Colon (tissue), 2 donors: ENCODE data around the gene NELFB.

Experiments used
- FAIRE-seq: peaks from 2 replicates; lab custom pipeline; 2012; peaks lifted over from hg19 to GRCh38; lab: Jason Lieb, UNC
- donor health status: control.
- donor health status: control.

The NELFB gene

DNA sequence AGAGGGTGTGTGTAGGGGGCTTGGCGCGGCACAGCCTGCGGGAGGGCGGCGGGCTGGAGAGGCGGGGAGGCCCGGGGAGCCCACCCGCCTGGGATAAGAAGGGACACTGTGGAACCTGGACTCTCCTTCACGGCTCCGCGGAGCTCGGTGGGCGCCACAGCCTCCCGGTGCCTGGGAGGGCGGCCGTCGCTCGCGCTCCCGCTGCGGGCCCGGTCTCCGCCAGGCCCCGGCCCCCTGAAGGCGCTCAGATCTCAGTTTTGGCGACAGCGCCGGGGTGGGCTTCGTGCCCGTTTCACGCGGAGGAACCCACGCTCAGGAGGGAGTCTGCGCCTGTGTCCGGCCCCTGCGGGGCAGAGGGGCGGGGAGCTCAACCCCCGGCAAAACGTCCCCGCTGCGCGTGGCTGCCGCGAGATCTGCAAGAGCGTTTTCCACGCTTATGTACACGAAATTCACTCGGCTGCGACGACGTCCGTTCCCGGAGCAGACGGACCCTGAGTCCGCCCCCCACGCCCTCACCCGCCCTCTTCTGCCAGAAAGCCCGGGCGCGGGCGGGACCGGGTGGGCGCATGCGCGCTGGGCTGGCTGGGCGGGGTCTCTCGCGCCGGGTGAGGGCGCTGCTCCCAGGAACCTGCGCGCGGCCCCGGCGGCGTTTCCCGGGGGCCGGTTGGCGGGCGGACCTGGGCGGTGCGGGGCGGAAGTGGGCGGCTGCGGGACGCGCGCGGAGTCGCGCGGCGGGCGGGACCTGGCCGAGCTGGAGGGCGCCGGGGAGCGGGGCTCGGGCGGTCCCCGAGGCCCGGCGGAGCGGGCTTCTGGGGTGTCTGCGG, at the start of gene NELFB:
TSS of gene NELFB (plus strand) at position 704 of the 824 bp plus-strand sequence.
- no peak for FAIRE-seq

DNA sequence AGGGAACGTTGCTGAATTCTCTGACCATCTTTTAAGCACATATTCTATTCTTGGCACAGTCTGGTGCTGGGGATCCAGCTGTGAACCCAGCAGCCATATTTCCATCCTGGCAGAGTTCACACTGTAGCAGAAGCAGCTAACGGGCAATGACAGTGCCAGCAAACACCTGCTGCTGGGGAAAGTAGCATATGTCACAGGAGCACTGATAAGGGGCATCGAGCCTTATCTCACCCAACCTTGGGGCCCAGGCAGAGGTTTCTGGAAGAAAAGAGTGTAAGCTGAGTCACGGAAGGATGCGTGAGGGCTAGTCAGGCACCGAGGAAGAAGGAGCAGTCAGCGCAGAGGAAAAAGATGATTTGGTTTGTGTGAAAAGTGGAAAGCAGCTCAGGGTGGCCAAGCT, 48.5 kb upstream of the NELFB start:
- FAIRE-seq, result no peak

DNA sequence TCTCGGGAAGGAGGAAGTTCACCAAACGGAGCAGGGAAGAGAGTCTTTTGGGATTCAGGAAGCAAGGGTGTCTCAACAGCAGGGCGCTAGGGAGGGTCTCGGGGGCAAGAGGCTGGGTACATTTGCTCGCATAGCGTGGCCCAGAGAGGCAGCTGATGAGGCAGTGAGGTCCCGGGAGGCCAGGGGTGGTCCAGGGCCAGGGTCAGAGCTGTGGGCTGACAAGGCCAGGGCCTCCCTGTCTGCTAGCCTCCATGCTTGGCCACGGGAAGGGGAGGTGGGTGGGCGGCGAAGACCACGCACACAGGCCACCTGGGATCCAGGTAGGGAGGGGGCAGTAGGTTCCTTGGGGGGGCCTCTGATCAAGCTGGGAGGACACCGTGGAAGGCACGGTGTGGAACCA, 43.6 kb upstream of the NELFB start:
- FAIRE-seq, result no peak

DNA sequence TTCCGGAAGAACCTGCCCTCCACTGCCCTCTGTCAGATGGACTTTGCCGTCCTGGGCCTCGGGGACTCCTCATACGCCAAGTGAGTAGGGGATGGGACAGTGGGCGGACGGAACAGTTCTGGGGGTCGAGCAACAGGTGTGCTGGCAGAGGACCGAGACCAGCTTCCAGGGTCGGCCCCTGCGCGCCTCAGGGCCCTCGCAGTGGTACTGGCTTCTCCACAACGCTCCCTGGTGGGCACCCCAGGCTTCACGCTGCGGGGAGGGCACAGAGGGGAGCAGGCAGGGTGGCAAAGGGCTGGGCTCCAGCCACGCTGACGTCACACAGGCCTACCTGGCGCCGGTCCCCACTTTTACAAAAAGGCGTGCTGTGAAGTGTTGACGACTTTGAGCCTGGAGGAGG, 42.6 kb upstream of the NELFB start:
- no peak for FAIRE-seq

DNA sequence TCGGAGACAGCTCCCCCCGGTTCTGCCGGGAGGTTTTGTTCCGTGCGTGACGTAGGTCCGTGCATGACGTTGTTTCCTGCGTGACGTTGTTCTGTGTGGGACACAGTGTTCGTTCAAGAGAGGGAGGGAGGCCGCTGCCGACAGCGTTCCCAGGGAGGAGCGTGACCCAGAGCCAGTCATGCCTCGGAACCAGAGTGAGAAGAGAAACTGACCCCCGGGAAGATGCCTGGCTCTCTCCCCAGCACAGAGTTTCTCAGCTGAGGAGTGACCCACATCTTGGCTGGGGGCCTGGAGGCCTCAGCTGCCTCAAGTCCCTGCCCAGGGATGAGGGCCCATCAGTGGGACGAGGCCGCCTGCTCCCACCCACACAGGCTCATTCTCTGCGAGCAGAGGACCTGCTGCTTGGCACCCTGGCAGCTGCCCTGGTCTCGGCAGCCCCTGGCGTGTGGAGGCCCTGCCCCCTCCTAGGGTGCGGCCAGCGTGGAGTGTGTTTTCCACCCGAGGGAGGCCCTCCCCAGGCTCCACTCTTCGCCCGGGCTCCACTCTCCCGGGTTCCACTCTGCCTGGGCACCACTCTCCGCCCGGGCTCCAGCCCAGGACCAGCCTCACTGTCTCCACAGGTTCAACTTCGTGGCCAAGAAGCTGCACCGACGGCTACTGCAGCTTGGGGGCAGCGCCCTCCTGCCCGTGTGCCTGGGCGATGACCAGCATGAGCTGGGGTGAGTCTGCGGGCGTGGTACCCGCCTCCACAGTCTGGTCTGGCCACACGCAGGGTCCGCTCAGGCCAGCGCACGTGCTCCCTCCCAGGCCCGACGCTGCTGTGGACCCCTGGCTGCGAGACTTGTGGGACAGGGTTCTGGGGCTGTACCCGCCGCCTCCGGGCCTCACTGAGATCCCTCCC, 41.7 kb upstream of the NELFB start:
- no peak for FAIRE-seq

DNA sequence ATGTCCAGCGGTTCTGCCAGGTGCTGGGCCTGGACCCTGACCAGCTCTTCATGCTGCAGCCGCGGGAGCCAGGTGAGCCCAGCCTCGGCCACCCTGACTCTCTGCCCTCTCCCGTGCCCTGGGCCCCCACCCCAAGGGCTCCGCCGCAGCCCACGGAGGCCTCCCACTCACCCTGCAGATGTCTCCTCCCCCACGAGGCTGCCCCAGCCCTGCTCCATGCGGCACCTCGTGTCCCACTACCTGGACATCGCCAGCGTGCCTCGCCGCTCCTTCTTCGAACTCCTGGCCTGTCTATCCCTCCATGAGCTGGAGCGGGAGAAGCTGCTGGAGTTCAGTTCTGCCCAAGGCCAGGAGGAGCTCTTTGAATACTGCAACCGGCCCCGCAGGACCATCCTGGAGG, 40.5 kb upstream of the NELFB start:
- FAIRE-seq, result no peak

DNA sequence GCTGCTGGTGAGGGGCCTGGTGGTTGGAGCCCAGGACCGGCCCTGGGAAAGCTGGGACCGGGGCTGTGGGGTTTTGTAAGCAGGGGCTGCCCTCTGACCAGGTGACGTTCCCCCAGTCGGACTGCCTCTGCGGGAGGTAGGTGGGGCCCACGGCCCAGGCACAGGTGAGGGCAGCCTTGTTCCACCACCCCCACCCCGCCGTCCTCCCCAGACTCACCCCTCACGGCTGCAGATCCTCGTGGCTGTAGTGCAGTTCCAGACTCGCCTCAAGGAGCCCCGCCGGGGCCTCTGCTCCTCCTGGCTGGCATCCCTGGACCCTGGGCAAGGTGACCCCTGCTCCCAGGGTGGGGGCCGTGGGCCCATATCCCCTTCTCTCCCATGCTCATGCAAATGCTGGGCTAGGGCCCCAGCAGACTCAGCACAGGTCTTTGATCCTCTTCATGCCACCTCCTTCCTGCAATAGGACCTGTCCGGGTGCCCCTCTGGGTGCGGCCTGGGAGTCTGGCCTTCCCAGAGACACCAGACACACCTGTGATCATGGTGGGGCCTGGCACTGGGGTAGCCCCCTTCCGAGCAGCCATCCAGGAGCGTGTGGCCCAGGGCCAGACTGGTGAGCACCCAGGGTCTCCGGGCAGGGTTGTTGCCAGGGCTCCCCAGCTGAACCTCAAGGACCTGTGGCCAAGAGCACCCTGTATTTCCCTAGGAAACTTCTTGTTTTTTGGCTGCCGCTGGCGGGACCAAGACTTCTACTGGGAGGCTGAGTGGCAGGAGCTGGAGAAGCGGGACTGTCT, 39.7 kb upstream of the NELFB start:
- no peak for FAIRE-seq

DNA sequence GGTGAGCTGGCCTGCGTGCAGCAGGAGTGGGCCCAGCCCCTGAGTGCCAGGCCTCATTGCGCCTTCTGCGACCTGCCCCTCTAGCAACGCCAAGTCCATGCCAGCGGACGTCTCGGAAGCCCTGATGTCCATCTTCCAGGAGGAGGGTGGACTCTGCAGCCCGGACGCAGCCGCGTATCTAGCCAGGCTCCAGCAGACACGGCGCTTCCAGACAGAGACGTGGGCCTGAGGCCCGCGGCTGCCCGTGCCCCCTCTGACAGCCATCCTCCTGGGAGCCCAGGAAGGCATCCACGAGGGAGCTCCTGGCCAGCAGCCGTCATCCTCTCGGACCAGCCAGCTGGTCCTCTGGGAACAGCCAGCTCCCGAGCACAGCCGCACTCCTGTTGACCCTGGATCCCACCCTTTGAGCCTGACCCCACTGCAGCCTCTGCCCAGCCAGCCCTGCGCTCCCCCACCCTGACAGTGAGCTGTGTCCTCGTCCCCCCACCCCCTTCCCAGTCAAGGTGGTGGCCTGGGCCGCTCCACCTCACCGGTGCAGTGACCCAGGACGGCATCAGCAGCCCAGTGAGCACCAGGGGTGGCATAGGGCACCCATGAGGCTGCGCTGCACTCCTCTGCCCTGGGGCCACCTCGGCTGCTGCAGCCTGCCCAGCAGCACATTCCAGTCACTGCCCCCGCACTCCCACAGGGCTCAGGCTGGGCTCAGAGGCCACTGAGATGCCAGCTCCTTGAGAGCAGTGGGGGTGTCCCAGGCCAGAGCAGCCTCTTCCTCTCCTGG, 38.8 kb upstream of the NELFB start:
- no peak for FAIRE-seq

DNA sequence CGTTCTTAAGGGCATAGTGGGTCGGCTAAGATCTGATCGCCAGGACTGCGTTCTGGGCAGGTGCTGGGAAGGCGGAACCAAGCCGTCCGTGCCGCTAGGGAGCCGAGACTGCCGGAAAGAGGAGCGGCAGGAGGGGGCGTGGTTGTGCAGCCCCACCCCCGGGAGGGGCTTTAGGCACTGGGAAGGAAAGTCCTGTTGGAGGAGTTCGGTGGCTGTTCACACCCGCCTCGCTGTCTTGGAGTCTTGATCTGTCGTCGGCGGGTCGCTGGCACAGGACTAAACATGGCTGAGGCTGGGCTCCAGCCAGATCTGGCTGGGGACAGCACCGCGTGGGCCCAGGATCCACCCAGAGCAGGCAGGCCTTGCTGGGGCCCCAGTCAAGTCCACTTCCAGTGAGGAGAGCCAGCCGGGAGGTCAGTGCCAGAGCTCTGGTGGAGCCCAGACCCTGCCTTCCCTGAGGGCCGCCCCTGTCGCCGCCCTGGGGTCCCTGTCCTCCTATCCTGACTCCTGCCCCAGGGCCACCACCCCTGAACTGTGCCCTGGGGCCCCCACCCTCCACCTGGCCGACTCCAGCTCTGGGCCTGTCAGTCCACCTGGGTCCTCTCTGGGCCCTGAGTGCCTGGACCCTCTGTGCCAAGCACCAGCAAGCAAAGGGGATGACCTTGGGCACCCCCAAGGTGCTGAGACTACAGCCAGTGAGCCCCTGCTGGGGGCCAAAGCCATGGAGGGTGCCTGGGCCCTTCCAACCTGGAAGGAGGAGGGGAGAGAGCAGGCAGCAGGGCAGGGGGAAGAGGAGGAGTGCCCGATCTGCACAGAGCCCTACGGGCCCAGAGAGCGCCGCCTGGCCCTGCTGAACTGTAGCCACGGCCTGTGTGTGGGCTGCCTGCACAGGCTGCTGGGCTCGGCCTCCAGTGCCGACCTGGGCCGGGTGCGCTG, 37.6 kb upstream of the NELFB start:
- FAIRE-seq, result no peak

DNA sequence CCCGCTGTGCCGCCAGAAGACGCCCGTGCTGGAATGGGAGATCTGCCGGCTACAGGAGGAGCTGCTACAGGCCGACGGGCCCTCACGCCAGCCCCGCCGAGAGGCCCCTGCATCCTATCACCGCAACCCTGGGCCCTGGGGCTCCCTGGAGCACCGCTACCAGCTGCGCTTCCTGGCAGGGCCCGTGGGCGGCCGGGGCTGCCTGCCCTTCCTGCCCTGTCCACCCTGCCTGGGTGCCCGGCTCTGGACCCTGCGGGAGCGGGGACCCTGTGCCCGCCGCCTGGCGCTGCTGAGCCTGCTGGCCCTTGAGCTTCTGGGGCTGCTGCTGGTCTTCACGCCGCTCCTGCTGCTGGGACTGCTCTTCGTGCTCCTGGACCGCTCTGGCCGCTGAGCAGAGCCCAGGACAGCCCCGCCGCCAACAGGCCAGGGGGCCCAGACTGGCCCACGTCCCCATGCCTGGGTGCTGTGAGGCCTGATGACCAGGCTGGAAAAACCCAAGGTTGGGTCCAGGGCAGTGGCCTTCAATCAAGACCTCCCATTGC, 36.8 kb upstream of the NELFB start:
- no peak for FAIRE-seq

DNA sequence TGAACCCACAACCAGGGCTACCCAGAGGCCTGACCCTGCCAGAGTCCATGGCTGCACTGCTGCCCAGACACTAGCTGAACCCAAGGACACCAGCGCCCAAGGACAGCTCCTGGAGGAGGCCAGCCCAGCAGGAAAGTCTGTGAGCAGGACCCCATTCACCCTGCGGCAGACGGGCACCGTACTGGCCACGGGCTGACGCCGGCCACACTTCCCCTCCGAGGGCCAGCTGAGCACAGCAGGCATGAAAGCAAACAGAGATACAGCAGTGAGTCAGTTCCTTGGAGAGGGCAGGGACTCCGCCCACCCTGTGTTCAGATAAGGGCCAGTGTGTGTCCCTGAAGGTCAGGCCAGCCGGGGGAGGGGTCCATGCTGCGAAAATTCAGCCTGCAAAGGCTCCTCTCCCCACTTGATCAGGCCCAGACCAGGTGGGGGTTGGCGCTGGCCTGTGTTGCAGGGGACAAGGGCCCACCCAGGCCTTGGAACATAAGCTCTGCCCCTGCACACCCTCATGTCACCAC, 36.3 kb upstream of the NELFB start:
- no peak for FAIRE-seq

DNA sequence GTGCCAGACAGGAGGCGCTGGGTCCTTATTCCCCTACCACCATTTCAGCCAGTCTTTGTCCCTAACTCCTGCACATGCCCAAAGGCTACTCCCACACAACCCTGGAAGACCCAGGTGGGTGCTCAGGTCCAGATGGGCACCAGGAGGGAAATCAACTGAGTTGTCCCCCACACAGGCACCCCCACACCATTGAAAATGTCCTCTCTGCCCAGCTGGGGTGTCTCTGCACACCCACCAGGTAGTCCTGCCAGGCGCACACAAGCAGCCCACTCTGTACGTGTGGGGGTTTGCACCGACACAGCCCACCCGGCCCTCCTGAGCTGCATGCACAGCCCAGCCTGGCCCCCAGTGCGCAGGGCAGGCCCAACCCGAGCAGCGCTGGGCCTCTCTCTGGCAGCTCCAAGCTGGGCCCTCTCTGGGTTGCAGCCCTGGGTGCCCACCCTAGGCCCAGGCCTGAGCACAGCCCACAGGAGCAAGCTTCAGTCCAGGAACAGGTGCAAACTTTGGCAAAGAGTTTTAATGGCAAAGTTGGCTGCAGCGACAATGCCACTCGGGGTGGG, 35.3 kb upstream of the NELFB start:
- no peak for FAIRE-seq

DNA sequence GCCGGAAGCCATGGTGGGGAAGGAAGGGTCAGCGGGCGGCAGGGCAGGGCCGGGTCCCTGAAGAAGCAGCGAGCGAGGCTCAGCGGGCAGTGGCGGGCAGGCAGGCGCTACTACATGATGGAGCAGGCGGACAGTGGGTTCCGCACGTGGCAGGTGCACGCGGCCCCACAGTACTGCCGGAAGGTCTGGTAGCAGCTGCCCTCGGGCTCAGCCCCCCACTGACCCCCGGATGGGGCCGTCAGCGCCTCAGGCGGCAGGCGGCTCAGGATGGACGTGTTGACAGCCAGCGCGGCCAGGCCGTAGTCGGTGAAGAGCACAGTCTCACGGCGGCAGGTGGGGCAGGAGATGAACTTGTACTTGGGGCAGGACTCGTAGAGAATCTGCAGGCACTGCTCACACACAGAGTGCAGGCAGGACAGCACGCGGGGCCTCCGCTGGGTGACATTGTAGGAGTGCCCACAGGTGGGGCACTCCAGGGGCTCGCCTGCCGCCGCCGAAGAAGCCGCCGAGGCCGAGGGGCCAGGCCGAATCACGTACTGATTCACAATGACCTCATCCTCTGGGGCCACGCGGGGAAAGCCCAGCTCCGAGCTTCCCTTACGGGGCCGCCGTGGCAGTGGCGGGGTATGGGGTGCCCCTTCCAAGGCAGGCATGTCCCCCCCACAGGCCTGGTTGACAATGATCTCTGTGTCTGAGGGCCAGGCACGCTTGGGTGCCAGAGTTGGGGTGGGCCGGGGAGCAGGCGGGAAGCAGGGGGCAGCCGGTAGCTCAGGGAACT, 34.6 kb upstream of the NELFB start:
- no peak for FAIRE-seq

DNA sequence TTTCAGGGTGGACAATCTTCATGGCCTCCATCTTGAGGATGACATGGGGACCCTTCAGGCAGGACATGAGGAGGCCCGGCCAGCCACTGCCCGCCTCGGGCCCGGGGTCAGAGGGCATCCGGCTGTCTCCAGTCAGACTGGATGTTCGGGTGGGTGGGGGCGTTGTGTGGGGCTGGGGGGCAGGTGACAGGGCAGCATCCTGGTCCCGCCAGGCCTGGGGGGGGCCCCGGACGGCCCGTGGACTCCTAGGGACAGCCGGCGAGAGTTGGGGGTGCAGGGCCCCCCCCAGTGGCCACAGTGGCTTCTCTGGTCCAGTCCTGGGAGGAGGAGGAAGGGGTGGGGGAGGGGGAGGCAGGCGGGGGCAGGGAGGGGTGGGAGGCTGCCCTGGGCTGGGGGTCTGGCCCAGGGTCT, 34.0 kb upstream of the NELFB start:
- FAIRE-seq, result no peak

DNA sequence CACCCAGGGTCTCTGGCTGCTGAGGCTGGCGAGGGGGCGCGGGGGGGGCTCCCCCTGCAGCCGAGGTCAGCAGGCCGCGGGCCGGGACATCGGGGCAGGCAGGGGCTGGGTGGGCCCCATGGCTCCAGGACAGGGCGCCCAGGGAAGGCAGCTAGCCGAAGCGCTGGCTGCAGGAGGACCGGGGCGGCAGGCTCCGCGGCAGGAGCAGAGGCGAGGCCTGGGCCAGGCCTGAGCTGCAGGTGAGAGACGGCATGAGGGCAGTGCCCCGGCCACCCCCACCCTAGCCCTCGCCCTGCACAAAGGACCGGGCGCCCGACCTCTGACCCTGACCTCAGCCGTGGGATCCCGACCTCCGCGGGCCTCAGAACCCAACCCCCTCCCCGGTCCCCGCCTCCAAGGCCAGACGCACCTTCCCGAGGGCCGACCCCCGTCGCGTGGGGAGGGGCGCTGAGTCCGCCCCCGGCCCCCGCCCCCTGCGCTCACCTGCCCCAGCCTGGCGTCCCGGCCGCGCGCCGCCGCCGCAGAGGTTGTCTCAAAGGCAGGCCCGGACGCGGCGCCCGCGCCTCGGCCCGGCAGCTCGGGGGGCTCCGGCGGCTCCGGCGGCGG, 33.5 kb upstream of the NELFB start:
- FAIRE-seq, result no peak

DNA sequence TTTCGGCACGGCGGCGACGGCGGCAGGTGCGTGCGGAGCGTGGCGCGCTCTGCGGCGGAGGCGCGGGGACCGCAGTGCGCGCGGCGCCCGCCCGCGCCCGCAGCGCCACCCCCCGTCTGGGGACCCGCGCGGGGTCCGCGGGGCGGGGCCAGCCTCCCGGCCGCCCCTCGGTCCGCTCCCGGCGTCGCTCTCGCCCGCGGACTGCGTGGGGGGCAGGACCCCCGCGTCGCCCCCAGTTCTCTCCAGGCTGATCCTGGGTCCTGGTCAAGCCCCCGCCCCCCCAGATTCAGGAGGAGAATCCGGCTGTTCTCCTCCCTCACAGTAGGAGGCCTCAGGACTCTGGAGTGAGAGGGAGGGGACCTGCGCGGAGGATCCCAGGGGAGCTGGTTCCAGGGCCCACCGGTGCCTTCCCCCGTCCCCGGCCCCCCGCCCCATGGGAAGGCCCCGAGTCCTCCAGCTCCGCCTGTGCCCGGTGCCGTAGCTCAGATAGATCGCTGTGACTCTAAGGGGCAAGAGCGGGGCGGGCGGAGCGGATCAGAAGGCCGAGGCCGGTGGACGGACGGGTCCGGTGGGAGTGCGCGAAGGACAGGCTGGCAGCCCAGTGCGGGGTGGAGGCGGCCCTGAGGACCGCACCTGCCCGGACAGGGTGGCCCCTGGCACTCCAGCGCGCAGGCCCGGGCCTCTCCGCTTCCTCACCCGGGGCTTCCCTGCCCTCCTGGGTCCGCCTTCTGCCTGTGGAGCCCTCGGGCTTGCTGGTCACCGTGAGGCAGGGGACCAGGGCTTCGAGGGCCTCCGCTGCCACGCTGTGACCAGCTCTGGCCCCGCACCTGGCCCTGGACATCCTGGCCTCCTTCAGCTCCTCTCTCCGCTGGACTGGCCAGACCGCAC, 32.7 kb upstream of the NELFB start, which contains the start of gene RNF208:
TSS of gene RNF208 (minus strand) at position 51 of the 888 bp plus-strand sequence. CDS start 1,028 bp downstream, outside the sequence.
- FAIRE-seq, result no peak
